ENCODE results near the gene CEACAM6.
"Not testable (repeated sequence)": the region's sequence is repeated elsewhere in the genome, so short reads cannot be mapped to it uniquely, and the experiment has no call there.

Gene CEACAM6

GRCh38 chr19:41776700-41777099 is 21.4 kb downstream of the CEACAM6 start:
- ChIA-PET CTCF (interaction anchor here (3.3 to 13.1 kb wide), 3 partner anchors 9 to 23 kb away, joined by 21 to 107 read pairs (median 21); partner anchors contain the start of gene CEACAM3), POLR2A (interaction anchor here (0.6 kb wide), 1 partner anchor 1800 kb away, joined by 3 read pairs; no protein-coding TSS in a partner anchor)
- DNase-seq (ENCODE audit: extremely low spot score): no peak
- TF ChIP-seq CTCF (IDR thresholded peaks at IDR 0.05; ENCODE audit: control extremely low read depth, extremely low read depth, low read depth, missing control alignments): no peak

- POLR2A ChIA-PET: no interaction called here
- CTCF ChIA-PET: interaction anchor here (1.8 to 13.1 kb wide), 3 partner anchors 10 to 30 kb away, joined by 6 to 107 read pairs (median 38); partner anchors contain the start of genes CEACAM3 and CEACAM6
- DNase-seq (ENCODE audit: extremely low spot score): no peak
- TF ChIP-seq CTCF (IDR thresholded peaks at IDR 0.05; ENCODE audit: control extremely low read depth, extremely low read depth, low read depth, missing control alignments): no peak
Measured at GRCh38 chr19:41783612-41784011, 28.3 kb downstream of the CEACAM6 start.

GRCh38 chr19:41784312-41784711 is 29.0 kb downstream of the CEACAM6 start:
- no peak for TF ChIP-seq CTCF (IDR thresholded peaks at IDR 0.05; ENCODE audit: control extremely low read depth, extremely low read depth, low read depth, missing control alignments)
- POLR2A ChIA-PET: no interaction called here
- CTCF ChIA-PET: interaction anchor here (1.2 to 13.1 kb wide), 8 partner anchors 8 to 31 kb away, joined by 3 to 107 read pairs (median 6); partner anchors contain the start of genes CEACAM3 and CEACAM6
- DNase-seq (ENCODE audit: extremely low spot score): no peak

GRCh38 chr19:41784743-41785142 is 29.4 kb downstream of the CEACAM6 start:
- POLR2A ChIA-PET: no interaction called here
- CTCF ChIA-PET: interaction anchor here (0.6 to 13.1 kb wide), 14 partner anchors 9 to 145 kb away, joined by 3 to 107 read pairs (median 4); partner anchors contain the start of genes CEACAM3 and CEACAM6
- DNase-seq (ENCODE audit: extremely low spot score): no peak
- no peak for TF ChIP-seq CTCF (IDR thresholded peaks at IDR 0.05; ENCODE audit: control extremely low read depth, extremely low read depth, low read depth, missing control alignments)

- TF ChIP-seq CTCF (IDR thresholded peaks at IDR 0.05; ENCODE audit: control extremely low read depth, extremely low read depth, low read depth, missing control alignments): peak; percentile 90
- POLR2A ChIA-PET: no interaction called here
- CTCF ChIA-PET: interaction anchor here (0.8 to 13.1 kb wide), 14 partner anchors 8 to 146 kb away, joined by 3 to 107 read pairs (median 4); partner anchors contain the start of genes CEACAM3 and CEACAM6
- peak; percentile 83 for DNase-seq (ENCODE audit: extremely low spot score)
Measured at GRCh38 chr19:41785653-41786052, 30.3 kb downstream of the CEACAM6 start.

GRCh38 chr19:41787055-41787454 is 31.7 kb downstream of the CEACAM6 start:
- POLR2A ChIA-PET: no interaction called here

GRCh38 chr19:41788518-41788917 is 33.2 kb downstream of the CEACAM6 start:
- POLR2A ChIA-PET; DNase-seq (ENCODE audit: extremely low spot score); CTCF ChIA-PET: not testable (repeated sequence)

More at GRCh38 chr19:41787055-41787454, 31.7 kb downstream of the CEACAM6 start:
- CTCF ChIA-PET: interaction anchor here (0.8 to 13.1 kb wide), 7 partner anchors 7 to 145 kb away, joined by 3 to 107 read pairs (median 8); partner anchors contain the start of gene CEACAM3
- no peak for DNase-seq (ENCODE audit: extremely low spot score)
- TF ChIP-seq CTCF (IDR thresholded peaks at IDR 0.05; ENCODE audit: control extremely low read depth, extremely low read depth, low read depth, missing control alignments): no peak

GRCh38 chr19:41789053-41789452 is 33.7 kb downstream of the CEACAM6 start:
- DNase-seq (ENCODE audit: extremely low spot score); POLR2A ChIA-PET: not testable (repeated sequence)
- CTCF ChIA-PET: interaction anchor here (1.4 kb wide), 1 partner anchor 32 kb away, joined by 6 read pairs; no protein-coding TSS in a partner anchor

Measured in GM10248 (cell line).